ENCODE results near the gene HMG20A. TPM values are rescaled to one million over a fixed set of nuclear protein-coding genes. Genes with fewer than 3 reads are reported as not detected.

HMG20A gene
- total RNA-seq, 4 donors from 2014 or later: 39.6 to 65.1 (median 49.7) TPM

GRCh38 chr15:77418391-77418965 is 2.2 kb upstream of the HMG20A start:
- 22 to 23% methylated on average over 8 of the region's 8 CpGs for WGBS, 2 donors
- Histone ChIP-seq H3K9me3 (no peaks in the 10 kb centered on the region), H3K36me3 (no peaks in the 10 kb centered on the region), H3K4me3 (peak overlapping the region; percentile 81 to 91 (median 84)), H3K27me3 (no peaks in the 10 kb centered on the region), H3K4me1 (peaks cover 0 to 66% (median 27%) of the 10 kb centered on the region in 4 donors), H3K27ac (peak overlapping the region in 3 of 4 donors; percentile 93 to 99 (median 96))
- TF ChIP-seq EP300 (IDR thresholded peaks at IDR 0.05): no peak
- no peak for TF ChIP-seq POLR2A (IDR thresholded peaks at IDR 0.05)
- TF ChIP-seq CTCF (IDR thresholded peaks at IDR 0.05): no peak
- DNase-seq (ENCODE audit: low spot score in 2 of 2): no peak

- no peaks in the 10 kb centered on the region for H3K9me3 ChIP-seq
- no peaks in the 10 kb centered on the region for H3K27me3 ChIP-seq
- TF ChIP-seq POLR2A (IDR thresholded peaks at IDR 0.05): no peak
- peak in 3 of 5 experiments; percentile 21 to 51 (median 36) for TF ChIP-seq CTCF (IDR thresholded peaks at IDR 0.05)
- H3K27ac ChIP-seq: peak overlapping the region; percentile 89 to 99 (median 94)
- peak in 1 of 2 donors; percentile 10 for DNase-seq (ENCODE audit: low spot score in 2 of 2)
- H3K4me3 ChIP-seq: peak overlapping the region; percentile 81 to 91 (median 84)
- H3K4me1 ChIP-seq: peaks cover 0 to 67% (median 27%) of the 10 kb centered on the region in 4 donors
- WGBS, 2 donors: 0 to 1% methylated on average over 41 to 45 of the region's 72 CpGs
- no peaks in the 10 kb centered on the region for H3K36me3 ChIP-seq
Observed at GRCh38 chr15:77418966-77419835, 1.5 kb upstream of the HMG20A start.

GRCh38 chr15:77419836-77420609 is 665 bp upstream of the HMG20A start, which contains the start of gene PEAK1:
TSS of gene PEAK1 (minus strand) at chr15:77420104. CDS start at chr15:77181926, 238,178 bp downstream.
- Histone ChIP-seq H3K4me3 (peak within 1 kb of the TSS; percentile 81 to 91 (median 84)), H3K27ac (peak within 1 kb of the TSS; percentile 89 to 99 (median 95)), H3K36me3 (no peaks in the 10 kb centered on the region), H3K9me3 (no peaks in the 10 kb centered on the region), H3K27me3 (no peaks in the 10 kb centered on the region), H3K4me1 (peaks cover 0 to 67% (median 27%) of the 10 kb centered on the region in 4 donors)
- 0 to 1% methylated on average over 49 to 76 of the region's 92 CpGs for WGBS, 2 donors
- DNase-seq (ENCODE audit: low spot score in 2 of 2): peak; percentile 99
- TF ChIP-seq EP300 (IDR thresholded peaks at IDR 0.05) (peak in 1 of 2 donors; percentile 90), CTCF (IDR thresholded peaks at IDR 0.05) (peak in 1 of 5 experiments; percentile 26), POLR2A (IDR thresholded peaks at IDR 0.05) (peak; percentile 93 to 94)

- no peak for TF ChIP-seq CTCF (IDR thresholded peaks at IDR 0.05)
- no peak for TF ChIP-seq POLR2A (IDR thresholded peaks at IDR 0.05)
- no peak for TF ChIP-seq EP300 (IDR thresholded peaks at IDR 0.05)
- Histone ChIP-seq H3K27ac (peak overlapping the region in 3 of 4 donors; percentile 94 to 99 (median 96)), H3K9me3 (no peaks in the 10 kb centered on the region), H3K27me3 (no peaks in the 10 kb centered on the region), H3K4me3 (peak overlapping the region; percentile 65 to 91 (median 82)), H3K36me3 (no peaks in the 10 kb centered on the region), H3K4me1 (peaks cover 0 to 54% (median 19%) of the 10 kb centered on the region in 4 donors)
- no peak for DNase-seq (ENCODE audit: low spot score in 2 of 2)
- WGBS, 2 donors: 0 to 1% methylated on average over 3 of the region's 3 CpGs
Observed at GRCh38 chr15:77421370-77421700, 647 bp downstream of the HMG20A start.
